Caco-2 (cell line): Measurements from ENCODE around the gene LRP1B. TPM values are rescaled to one million over a fixed set of nuclear protein-coding genes. Genes with fewer than 3 reads are reported as not detected.

Source experiments
- BruUV-seq: library from RNA; stranded (reverse); fragments of 400-500 nt; replicated peaks from 2 replicates; lab custom pipeline; 2021; lab: Mats Ljungman, UMichigan
- CTCF ChIA-PET: fragments of 300-600 bp; sonication (Branson Sonifier 250); formaldehyde crosslinking; loops from one replicate; lab custom pipeline; 2022; ENCODE audit warnings: antibody characterized with exemption; lab: Charles Lee
- POLR2A ChIA-PET: fragments of 300-600 bp; sonication (Branson Sonifier 250); formaldehyde crosslinking; loops from one replicate; lab custom pipeline; 2022; ENCODE audit warnings: antibody characterized with exemption; lab: Charles Lee
- DNase-seq, 2 experiments: peaks; one replicate each; pipeline versions ENCODE4 v3.0.0 to v3.0.0-alpha.2; 2020 to 2022
- H3K27me3 ChIP-seq: replicated peaks from 2 replicates; pipeline ENCODE4 v1.6.0; 2011; ENCODE audit warnings: low read length; ENCODE audit not compliant: control insufficient read depth, insufficient read depth
- H3K36me3 ChIP-seq: 2 replicates; pipeline ENCODE4 v1.5.1; 2011; ENCODE audit warnings: low read length; ENCODE audit not compliant: control insufficient read depth, insufficient read depth
- H3K4me1 ChIP-seq: fragments of 250-450 bp; sonication (Bioruptor Pico); 2 replicates; pipeline ENCODE4 v1.5.1; 2020; ENCODE audit warnings: mild to moderate bottlenecking
- H3K4me3 ChIP-seq: 2 replicates; pipeline ENCODE4 v1.5.1; 2011; ENCODE audit warnings: low read depth, mild to moderate bottlenecking, control low read depth, low read length
- H3K9me3 ChIP-seq: fragments of 250-450 bp; sonication (Bioruptor Pico); 2 replicates; pipeline ENCODE4 v1.5.1; 2020; ENCODE audit warnings: mild to moderate bottlenecking, moderate library complexity
- H3K27ac Mint-ChIP-seq: one replicate; pipeline ENCODE4 v1.8.0; 2022; ENCODE audit warnings: mixed read lengths; ENCODE audit not compliant: unreplicated experiment
- H3K27me3 Mint-ChIP-seq: one replicate; pipeline ENCODE4 v1.8.0; 2022; ENCODE audit warnings: mixed read lengths; ENCODE audit not compliant: insufficient read depth, unreplicated experiment
- H3K36me3 Mint-ChIP-seq: one replicate; pipeline ENCODE4 v1.8.0; 2022; ENCODE audit warnings: mild to moderate bottlenecking, mixed read lengths; ENCODE audit not compliant: insufficient read depth, unreplicated experiment
- H3K4me1 Mint-ChIP-seq: one replicate; pipeline ENCODE4 v1.8.0; 2022; ENCODE audit warnings: low read depth, mixed read lengths; ENCODE audit not compliant: unreplicated experiment
- H3K4me3 Mint-ChIP-seq: one replicate; pipeline ENCODE4 v1.8.0; 2022; ENCODE audit warnings: mild to moderate bottlenecking, moderate library complexity, mixed read lengths; ENCODE audit not compliant: unreplicated experiment
- H3K9me3 Mint-ChIP-seq: one replicate; pipeline ENCODE4 v1.8.0; 2022; ENCODE audit warnings: mixed read lengths; ENCODE audit not compliant: unreplicated experiment
- intact Hi-C: fragments of 100-400 bp; cut with micrococcal nuclease; formaldehyde crosslinking; loops from one replicate; pipeline ENCODE4 v1.10.0; 2022; ENCODE audit not compliant: unreplicated experiment
- total RNA-seq: library from RNA; stranded (reverse); gene quantifications from 2 replicates; pipeline ENCODE4 v1.2.3, GENCODE V29; 2022
- TF ChIP-seq, protein P1 (sequence below), 2 experiments: fragments of 200-600 bp in 1 of 2; IDR thresholded peaks; 1 replicate in 1 of 2; 2 replicates in 1 of 2; pipeline versions ENCODE4 v1.5.1 to v1.8.0; 2011 to 2022; ENCODE audit warnings: antibody characterized with exemption in 1 of 2, control low read depth in 1 of 2, inconsistent platforms in 1 of 2, low read depth in 1 of 2, low read length in 1 of 2, mild to moderate bottlenecking in 1 of 2, moderate library complexity in 1 of 2; ENCODE audit not compliant: insufficient read depth in 1 of 2, severe bottlenecking in 1 of 2, unreplicated experiment in 1 of 2

Gene LRP1B
- total RNA-seq, 1 experiment from 2014 or later, result not detected

GRCh38 chr2:142065700-142066099 lies 65.1 kb downstream of the LRP1B start:
- H3K4me1 ChIP-seq, result no peaks in the 10 kb centered on the region
- TF ChIP-seq, protein P1, sequence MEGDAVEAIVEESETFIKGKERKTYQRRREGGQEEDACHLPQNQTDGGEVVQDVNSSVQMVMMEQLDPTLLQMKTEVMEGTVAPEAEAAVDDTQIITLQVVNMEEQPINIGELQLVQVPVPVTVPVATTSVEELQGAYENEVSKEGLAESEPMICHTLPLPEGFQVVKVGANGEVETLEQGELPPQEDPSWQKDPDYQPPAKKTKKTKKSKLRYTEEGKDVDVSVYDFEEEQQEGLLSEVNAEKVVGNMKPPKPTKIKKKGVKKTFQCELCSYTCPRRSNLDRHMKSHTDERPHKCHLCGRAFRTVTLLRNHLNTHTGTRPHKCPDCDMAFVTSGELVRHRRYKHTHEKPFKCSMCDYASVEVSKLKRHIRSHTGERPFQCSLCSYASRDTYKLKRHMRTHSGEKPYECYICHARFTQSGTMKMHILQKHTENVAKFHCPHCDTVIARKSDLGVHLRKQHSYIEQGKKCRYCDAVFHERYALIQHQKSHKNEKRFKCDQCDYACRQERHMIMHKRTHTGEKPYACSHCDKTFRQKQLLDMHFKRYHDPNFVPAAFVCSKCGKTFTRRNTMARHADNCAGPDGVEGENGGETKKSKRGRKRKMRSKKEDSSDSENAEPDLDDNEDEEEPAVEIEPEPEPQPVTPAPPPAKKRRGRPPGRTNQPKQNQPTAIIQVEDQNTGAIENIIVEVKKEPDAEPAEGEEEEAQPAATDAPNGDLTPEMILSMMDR (IDR thresholded peaks at IDR 0.05; ENCODE audit: insufficient read depth in 1 of 2, low read depth in 1 of 2, low read length in 1 of 2, severe bottlenecking in 1 of 2, unreplicated experiment in 1 of 2), result no peak
- no peak overlapping the region for H3K27ac Mint-ChIP-seq
- intact Hi-C loops, result no loop called here
- H3K27me3 ChIP-seq, result no peaks in the 10 kb centered on the region
- no peaks in the 10 kb centered on the region for H3K9me3 Mint-ChIP-seq
- H3K27me3 Mint-ChIP-seq, result peaks cover 2% of the 10 kb centered on the region
- DNase-seq, result no peak
- BruUV-seq, result no TSS peak
- no peaks in the 10 kb centered on the region for H3K4me1 Mint-ChIP-seq
- no peak overlapping the region for H3K4me3 Mint-ChIP-seq
- POLR2A ChIA-PET, result no interaction called here
- H3K4me3 ChIP-seq, result no peak overlapping the region
- no peaks in the 10 kb centered on the region for H3K36me3 ChIP-seq
- CTCF ChIA-PET, result no interaction called here
- no peaks in the 10 kb centered on the region for H3K9me3 ChIP-seq
- no peaks in the 10 kb centered on the region for H3K36me3 Mint-ChIP-seq

- TF ChIP-seq, protein P1 (IDR thresholded peaks at IDR 0.05; ENCODE audit: insufficient read depth in 1 of 2, low read depth in 1 of 2, low read length in 1 of 2, severe bottlenecking in 1 of 2, unreplicated experiment in 1 of 2), result no peak
- ChIA-PET CTCF (no interaction called here), POLR2A (no interaction called here)
- H3K4me1 ChIP-seq, result no peaks in the 10 kb centered on the region
- DNase-seq, result no peak
- H3K36me3 ChIP-seq, result no peaks in the 10 kb centered on the region
- Mint-ChIP-seq H3K9me3 (no peaks in the 10 kb centered on the region), H3K27ac (no peak overlapping the region), H3K36me3 (no peaks in the 10 kb centered on the region), H3K4me3 (no peak overlapping the region), H3K27me3 (peaks cover 2% of the 10 kb centered on the region), H3K4me1 (no peaks in the 10 kb centered on the region)
- no peak overlapping the region for H3K4me3 ChIP-seq
- intact Hi-C loops, result no loop called here
- H3K9me3 ChIP-seq, result no peaks in the 10 kb centered on the region
- H3K27me3 ChIP-seq, result no peaks in the 10 kb centered on the region
- no TSS peak for BruUV-seq
These were observed 65.7 kb downstream of the LRP1B start for GRCh38 chr2:142065156-142065555.

DNA sequence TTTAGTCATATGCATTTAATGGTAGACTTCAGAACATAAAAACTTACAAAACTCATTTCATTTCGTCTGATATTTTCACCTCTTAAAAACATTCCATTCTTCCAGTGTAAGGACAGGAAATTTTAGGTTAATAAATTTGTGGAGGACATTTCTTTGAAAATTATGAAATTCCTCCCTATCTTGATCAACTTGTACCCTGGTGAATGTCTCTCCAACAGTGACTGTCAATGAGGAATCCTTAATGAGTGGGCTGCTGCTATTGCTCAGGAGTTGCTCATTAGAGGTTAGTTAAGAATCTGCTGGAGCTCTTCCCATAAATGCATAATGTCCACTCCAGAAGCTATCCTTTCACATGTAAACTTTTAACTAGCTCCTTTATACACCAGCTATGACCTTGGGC lies 69.1 kb downstream of the LRP1B start:
- H3K27me3 Mint-ChIP-seq, result peaks cover 2% of the 10 kb centered on the region
- no TSS peak for BruUV-seq
- ChIA-PET POLR2A (no interaction called here), CTCF (no interaction called here)
- TF ChIP-seq, protein P1 (IDR thresholded peaks at IDR 0.05; ENCODE audit: insufficient read depth in 1 of 2, low read depth in 1 of 2, low read length in 1 of 2, severe bottlenecking in 1 of 2, unreplicated experiment in 1 of 2), result no peak
- Histone ChIP-seq H3K36me3 (no peaks in the 10 kb centered on the region), H3K9me3 (no peaks in the 10 kb centered on the region), H3K4me3 (no peak overlapping the region), H3K27me3 (no peaks in the 10 kb centered on the region), H3K4me1 (no peaks in the 10 kb centered on the region)
- no peaks in the 10 kb centered on the region for H3K4me1 Mint-ChIP-seq
- intact Hi-C loops, result no loop called here
- H3K9me3 Mint-ChIP-seq, result no peaks in the 10 kb centered on the region
- no peaks in the 10 kb centered on the region for H3K36me3 Mint-ChIP-seq
- H3K4me3 Mint-ChIP-seq, result no peak overlapping the region
- no peak for DNase-seq
- H3K27ac Mint-ChIP-seq, result no peak overlapping the region
